NCI-H748 treated with DMSO at 0.1 percent for 48 hours (cell line): ENCODE results near the gene BMP10.
A peak's percentile ranks its signal among the peaks of the same experiment; 100 is the strongest.

ENCODE experiments used
- DNase-seq: peaks from one replicate; lab custom pipeline; 2025; lab: John Stamatoyannopoulos, UW

Gene BMP10, protein sequence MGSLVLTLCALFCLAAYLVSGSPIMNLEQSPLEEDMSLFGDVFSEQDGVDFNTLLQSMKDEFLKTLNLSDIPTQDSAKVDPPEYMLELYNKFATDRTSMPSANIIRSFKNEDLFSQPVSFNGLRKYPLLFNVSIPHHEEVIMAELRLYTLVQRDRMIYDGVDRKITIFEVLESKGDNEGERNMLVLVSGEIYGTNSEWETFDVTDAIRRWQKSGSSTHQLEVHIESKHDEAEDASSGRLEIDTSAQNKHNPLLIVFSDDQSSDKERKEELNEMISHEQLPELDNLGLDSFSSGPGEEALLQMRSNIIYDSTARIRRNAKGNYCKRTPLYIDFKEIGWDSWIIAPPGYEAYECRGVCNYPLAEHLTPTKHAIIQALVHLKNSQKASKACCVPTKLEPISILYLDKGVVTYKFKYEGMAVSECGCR

DNA sequence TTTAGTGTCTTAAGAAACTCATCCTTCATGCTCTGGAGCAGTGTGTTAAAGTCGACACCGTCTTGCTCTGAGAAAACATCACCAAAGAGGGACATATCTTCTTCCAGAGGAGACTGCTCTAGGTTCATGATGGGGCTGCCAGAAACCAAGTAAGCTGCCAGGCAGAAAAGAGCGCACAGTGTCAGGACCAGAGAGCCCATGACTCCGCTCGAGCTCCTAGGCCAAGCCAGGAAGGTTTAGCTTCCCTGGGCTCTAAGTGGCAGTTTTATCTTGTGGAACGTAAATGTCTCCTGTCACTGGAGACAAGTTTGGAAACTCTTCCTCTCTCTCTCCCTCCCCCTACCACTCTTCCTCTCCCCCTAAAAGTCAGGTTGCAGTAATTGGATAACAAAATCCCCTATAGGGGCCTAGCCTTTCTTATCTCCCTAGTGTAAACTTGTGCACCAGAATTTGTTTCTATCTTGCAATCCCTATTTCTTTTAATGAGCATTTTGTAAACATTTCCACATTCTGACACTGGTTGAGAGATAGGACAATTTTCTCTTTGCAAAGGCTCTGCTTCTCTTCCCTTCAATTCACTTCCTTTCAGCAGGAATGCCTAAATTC is at the start of gene BMP10:
Gene BMP10, minus strand, starts transcription at position 239 of the 606 bp plus-strand sequence. Its CDS starts 39 bp downstream, at position 200.
- no peak for DNase-seq

DNA sequence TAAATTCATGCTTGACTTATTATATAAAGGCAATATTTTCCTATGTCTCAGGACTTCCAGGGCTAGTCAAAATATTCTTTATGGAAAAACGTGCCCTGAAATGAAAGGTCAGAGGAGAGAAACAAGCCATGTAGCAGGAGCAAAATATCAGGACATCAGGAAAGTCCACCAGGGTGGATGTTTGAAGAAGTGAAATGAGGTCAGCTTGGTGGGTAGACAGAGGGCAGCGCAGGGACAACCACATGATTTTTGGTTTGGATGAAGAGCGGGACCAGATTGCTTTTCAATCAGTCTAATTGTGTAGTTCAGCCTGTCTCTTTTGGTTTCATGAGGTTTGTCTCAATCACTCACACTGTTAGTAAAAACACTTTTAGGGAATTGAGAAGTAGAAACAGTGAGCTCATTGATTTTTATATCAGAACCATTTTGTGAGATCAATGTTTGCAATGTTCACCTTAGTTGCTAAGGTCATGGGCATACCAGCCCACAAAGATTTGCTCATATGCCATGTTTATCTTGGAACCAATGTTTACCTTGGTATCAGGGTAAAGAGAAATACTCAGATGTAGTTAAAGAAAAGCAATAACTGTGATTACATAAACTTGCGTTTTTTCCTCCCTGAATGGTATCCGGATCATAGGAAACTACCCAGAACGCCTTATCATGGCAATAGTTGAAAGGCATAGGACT is 49.4 kb upstream of the BMP10 start:
- no peak for DNase-seq

DNA sequence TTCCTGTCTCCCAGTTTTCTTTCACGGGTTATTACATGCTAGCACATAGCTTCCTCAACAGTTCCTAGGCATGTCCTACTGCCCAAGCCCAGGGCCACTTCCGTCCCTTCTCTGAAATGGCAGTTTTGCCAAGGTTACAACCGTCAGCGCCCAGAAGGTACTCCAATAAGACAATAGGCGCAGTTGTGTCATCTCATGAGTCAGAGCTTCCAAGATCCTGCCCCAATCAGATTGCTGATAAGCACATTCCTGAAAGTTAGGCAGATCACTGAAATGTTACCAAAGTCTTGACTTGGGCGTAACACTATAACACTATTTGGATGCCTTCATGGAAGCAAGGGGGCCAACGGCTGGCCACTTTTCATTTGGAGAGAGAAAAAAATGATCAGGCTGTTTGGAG is 47.3 kb upstream of the BMP10 start:
- no peak for DNase-seq

DNA sequence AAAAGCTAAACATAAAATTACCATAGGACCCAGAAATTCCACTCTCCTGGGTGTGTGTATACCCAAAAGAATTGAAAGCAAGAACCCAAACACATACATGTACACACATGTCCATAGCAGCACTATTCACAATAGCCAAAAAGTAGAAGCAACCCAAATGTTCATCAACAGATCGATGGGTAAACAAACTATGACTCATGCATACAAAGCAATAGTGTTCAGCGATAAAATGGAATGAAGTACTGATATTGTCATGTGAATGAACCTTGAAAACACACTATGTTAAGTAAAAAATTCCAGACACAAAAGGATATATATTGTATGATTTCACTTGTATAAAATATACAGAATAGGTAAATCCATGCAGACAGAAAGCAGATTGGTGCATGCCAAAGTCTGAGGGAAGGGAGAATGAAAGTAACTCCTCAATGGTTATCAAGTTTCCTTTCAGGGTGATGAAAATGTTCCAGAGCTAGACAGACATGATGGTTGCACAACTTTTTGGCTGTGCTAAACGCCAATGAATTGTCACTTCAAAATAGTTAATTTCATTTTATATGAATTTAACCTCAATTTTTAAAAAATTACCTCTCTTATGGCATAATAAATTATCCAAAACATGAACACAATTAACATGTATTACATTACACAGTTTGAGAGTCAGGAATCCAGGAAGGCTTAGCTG is 46.0 kb upstream of the BMP10 start:
- no peak for DNase-seq

DNA sequence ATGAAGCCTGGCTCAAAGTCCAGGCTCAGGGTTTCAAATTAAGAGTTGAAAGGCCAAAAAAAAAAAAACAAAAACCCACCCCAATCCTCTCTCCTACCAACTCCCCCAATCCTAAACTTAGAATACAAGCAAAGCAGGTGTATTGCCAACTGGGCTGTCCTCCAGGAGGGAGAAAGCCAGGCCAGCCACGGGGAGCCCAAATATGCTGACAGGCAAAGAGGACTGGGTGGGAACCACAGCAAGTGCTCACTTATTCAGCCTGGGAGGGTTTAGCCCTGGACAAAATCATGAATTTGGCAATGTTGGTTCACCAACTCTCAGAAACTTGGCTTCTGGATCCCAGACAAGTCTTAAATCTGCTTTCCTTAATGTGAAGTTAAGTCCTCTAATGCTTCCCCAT is 45.0 kb upstream of the BMP10 start:
- no peak for DNase-seq

DNA sequence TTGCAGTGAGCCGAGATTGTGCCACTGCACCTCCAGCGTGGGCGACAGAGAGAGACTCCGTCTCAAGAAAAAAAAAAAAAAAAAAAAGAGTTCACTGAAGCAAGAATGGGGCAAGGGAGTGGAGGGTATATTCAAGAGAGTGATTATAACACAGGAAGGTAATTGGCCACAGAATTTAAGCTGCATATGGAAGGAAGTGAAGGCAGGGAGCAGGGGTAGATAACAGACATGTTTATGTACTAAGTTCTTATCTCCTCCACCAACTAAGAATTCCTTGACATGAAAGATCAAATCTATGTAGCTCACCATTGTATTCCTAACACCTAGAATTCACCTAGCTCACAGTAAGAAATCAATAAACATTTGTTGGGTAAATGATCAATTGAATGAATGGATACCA is 44.2 kb upstream of the BMP10 start:
- no peak for DNase-seq

DNA sequence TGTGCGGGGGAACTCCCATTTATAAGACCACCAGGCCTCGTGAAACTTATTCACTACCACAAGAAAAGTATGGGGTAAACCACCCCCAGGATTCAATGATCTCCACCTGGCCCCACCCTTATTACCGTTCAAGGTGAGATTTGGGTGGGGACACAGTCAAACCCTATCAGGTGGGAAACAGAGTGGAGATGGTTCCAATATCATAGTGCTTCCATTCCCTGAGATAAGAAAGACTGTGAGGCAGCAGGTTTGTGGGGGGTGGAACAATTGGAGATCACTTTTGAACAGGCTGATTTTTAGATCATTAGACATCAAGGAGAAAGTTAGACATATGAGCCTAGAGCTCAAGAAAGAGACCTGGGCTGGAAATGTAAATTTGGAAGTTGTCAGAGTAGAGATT is 42.2 kb upstream of the BMP10 start:
- no peak for DNase-seq

DNA sequence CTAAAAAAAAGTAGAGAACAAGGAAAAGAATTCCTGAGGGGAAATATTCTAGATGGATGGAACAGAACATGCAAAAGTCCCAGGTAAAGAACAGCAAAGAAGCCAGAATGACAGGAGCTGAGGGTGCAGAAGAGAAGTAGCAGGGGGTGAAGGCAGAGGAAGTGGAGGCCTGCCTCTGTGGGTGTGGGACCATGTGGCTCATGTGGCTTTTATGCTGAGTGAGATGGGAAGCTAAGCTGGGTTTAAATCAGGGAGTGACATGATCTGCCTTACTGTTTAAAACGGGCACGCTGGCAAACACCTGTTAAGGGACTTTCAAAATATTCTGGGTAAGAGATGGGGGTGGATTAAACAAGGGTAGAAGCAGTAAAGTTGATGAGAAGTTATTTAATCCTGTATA is 41.5 kb upstream of the BMP10 start:
- no peak for DNase-seq

DNA sequence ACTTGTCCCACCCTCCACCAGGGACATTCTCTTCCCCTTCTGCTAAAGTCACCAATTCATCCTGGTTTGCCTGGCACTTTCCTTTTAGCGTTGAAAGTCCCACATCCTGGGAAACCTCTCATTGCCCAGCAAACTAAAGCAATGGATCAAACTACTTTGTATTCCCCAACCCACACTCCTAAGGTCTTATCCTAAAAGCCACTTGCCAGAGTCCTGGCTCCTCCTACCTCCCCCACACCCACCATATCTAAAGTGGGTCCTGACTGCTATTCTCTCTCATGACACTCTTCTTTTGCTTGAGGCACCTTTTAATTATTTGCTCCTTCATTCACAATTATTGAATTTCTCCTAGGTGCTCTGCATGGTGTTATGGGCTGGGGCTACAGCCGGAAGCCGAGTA is 40.9 kb upstream of the BMP10 start:
- DNase-seq: no peak

DNA sequence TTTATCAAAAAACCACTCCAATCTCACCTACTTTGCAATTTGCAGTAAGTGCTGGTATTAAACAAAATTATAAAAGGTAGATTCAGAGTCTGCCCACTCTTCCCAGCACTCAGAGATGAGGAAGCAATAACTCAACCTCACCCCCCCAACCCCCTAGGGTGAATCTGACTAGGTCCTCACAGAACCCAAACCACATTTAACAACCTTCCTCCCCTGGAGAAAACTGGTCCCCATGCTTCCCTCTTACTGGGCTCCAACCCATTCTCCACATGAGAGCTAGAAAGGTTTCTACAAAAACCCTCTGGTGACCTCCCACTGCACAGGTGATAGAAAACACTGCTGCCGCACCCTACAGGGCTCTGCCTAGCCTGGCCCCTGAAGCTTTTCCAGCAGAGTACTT is 40.5 kb upstream of the BMP10 start:
- no peak for DNase-seq

DNA sequence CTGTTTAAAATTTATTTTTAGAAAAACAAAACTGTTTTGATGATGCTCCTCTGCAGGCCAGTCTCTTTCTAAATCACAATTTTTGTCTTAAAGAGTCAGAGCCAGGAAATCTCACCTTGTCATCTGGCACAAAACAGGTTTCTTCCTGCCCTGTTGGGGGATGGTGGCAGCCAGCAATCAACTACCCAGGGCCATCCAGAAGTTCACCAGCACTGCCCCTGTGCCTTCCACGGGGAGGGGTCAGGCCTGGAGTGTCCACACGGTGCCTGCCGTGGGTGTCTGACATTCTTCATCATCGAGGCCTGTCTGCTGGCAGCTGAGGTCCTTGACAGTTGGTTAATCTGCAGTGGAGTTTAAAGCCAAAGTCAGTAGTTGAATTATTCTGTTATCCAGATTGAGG is 40.0 kb upstream of the BMP10 start:
- no peak for DNase-seq

DNA sequence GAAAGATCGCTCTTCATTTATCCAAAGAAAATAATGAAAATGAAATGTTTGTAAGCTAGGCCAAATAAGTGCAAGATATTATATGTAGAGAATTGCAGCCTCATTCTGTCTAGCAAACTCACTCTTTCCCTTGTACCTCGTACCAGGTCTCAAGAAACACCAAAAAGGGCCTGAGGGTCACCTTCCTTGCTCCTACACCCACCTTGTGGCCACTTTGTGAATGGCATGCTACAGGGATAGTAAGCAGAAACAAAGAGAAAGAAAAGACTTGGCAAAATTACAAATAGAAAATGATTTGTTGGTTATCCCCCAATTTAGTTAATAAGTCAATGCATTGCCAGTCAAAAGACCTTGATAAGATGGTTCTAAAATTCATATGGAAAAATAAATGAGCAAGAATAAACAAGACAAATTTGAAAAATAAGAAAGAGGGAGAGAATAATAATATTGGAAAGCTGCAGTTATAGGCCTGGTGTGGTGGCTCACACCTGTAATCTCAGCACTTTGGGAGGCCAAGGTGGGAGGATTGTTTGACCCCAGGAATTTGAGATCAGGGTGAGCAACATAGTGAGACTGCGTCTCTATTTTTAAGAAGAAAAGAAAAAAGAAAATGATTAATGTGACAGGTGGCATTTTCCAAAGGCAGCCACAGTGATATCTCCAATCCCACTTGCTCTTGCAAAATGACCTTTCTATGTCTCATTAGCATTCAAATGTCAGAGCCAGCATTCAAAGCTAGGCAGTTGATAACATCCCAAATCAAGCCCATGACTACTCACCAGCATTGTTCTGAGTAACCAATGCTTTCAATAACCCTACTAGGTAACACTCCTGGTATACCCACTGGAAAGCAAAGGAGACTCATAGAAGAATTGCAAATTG is 38.8 kb upstream of the BMP10 start:
- DNase-seq: peak; percentile 6

DNA sequence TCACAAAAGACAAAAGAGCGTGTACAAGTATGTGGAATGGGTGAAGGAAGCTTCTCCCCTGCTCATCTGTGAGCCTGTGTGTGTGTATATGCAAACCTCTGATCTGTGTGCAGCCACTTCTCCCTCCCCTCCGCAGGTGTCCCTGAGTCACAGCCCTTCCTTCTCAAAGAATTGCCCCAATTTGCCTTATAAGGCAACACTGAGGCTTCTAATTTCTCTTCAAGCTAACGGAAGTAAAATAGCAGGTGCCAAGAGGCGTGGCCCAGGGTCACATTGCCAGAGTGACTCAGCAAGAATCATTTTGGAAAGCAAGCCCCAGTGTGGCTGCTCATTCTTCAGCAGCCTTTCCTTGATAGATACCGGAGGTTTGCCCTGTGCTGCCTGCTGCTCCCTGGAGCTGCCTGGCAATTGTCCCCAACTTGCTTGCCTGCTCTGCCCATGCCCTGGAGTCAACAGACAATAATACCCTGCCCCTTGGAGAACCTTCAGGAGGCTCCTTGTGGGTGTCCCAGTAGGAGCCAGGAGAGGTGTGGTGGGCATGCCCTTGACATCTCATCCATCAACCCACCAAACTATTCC is 37.3 kb upstream of the BMP10 start:
- peak; percentile 18 for DNase-seq

DNA sequence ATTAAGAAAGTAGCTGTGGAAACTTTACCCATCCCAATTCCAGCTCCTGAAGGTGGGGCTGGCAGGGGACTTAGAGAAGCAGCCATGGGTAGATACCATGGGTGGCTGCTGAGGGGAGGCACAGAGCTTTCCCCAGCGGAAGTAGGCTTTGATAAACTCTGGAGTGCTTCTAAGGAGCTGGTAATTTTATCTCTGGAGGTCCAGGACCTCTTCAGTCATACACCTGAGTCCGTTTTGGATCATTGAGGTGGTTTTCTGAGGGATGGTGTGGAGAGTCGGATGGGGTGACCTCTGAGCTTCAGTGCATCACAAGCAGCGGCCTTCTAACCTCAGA is 36.7 kb upstream of the BMP10 start:
- no peak for DNase-seq

DNA sequence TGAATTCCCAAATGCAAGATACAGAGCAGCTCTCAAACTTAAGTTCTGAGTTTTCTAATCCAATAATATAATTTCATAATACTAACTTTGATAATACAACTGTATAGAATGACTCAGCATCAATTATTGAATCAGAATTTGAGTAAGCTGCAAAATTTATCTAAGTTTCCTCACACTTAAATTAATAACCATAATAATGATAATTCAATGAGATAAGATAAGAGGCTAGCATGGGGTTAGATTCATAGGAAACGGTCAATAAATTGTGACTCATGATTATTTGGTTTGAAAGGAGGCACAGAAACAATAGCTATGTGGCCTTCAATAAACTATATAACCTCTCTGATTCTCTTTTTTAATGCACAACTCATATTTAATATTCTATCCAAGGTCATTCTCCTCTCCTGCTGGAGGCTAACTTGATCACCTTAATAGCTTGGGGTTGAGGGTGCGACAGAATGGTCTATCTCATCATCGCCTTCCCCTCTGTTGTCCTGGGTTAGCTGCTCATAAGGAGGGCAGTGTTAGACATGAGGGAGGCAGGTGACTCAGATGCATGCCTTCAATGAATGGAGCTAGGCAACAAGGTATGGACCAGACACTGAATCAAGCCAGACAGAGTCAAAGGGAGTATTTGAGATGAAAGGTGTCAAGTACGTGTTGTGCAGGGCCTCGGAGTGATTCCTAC is 36.2 kb upstream of the BMP10 start:
- DNase-seq: no peak

DNA sequence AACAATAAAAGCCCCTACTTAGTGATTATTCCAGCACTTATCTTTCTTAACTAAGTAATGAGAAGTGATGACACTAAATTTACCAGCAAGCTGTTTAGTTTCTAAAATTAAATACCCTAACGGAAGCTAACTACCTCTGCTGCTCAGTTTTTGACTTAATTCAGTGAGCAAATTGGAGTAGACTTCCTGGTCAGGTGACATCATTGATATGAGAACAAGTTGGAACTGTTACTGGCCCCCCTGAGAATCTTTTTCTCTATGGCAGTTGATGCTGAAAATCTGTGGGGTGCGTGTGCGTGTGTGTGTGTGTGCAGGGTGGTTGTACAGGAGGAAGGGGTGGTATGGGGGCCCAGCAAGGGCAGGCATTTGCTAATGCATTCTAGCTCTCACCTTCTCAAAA is 35.5 kb upstream of the BMP10 start:
- DNase-seq: no peak

DNA sequence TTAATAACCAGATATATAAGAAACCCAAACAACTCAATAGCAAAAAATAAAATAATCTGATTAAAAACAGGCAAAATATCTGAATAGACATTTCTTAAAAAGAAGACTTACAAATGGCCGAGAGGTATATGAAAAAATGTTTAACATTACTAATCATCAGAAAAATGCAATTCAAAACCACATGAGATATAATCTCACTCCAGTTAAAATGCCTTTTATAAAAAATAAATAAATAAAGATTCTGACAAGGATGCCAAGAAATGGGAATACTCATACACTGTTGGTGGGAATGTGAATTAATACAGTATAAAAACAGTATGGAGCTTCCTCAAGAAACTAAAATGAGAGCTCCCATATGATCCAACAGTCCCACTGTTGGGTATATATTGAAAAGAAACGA is 33.9 kb upstream of the BMP10 start:
- DNase-seq: no peak

DNA sequence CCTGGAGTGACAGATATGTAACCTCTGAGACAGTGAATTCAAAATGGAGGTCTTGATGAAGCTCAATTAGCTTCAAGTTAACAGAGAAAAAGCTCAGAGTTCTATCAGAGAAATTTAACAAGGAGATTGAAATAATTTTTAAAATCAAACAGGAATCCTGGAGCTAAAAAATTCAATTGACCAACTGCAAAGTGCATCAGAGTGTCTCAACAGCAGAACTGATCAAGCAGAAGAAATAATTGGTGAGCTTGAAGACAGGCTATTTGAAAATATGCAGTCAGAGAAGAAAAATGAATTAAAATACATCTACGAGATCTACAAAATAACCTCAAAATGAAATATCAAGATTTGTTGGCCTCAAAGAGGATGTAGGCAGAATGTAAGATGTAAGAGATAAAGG is 30.4 kb upstream of the BMP10 start:
- DNase-seq: no peak

DNA sequence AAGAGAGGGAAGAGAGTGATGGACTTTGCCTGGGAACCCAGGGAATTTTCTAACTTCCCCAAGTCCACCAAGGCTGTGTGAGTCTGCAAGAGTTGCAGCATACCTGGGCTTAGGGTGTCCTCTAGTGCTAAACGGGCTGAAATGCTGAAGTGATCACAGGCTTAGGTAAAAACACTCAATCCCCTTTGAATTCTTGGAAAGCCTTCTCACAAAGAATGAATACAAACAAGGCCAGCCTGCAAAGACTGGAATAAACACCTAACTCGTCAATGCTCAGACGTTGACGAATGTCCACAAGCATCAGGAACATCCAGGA is 30.0 kb upstream of the BMP10 start:
- no peak for DNase-seq

DNA sequence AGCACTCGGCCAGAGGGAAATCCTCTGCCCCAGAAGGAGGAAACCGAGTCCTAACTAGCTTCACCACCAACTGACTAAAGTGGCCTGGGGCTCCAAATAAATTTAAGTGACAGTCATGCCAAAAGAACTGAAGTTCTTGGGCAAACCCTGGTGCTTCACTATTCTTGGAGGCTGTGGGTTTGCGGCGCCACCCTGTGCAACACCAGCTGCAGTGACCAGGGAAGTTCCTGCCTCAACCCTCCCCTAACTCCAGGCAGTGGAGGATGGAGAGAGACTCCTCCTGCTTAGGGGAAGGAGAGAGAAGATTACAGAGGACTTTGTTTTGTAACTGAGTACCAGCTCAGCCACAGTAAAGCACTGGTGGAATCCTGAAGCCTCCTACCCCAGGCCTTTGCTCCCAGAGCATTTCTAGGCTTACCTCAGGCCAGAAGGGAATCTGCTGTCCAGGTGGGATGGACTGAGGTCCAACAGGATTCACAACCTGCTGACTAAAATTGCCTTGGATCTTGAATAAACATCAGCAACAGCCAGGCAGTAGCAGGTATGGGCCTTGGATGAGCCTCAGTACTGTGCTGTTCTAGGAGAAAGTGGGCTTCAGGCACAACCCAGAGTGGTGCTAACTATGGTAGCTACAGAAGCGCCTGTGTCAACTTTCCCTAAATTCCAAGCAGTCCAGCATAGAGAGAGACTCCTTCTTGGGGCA is 29.4 kb upstream of the BMP10 start:
- DNase-seq: no peak
